OCI-LY1 (cell line): ENCODE data around the gene SPINK7.

Experiments
- CTCF ChIP-seq: fragments of 200-600 bp; sonication (generic), shearing (Covaris generic); IDR thresholded peaks from 2 replicates; pipeline ENCODE4 v1.5.1; 2017; ENCODE audit warnings: mild to moderate bottlenecking, antibody characterized with exemption, low read length, moderate library complexity, mixed read lengths
- EZH2 ChIP-seq: fragments of 200-600 bp; sonication (generic), shearing (Covaris generic); IDR thresholded peaks from 2 replicates; pipeline ENCODE4 v1.8.0; 2017; ENCODE audit warnings: borderline replicate concordance, mixed run types, mild to moderate bottlenecking, antibody characterized with exemption, low read length, moderate library complexity, mixed read lengths

DNA sequence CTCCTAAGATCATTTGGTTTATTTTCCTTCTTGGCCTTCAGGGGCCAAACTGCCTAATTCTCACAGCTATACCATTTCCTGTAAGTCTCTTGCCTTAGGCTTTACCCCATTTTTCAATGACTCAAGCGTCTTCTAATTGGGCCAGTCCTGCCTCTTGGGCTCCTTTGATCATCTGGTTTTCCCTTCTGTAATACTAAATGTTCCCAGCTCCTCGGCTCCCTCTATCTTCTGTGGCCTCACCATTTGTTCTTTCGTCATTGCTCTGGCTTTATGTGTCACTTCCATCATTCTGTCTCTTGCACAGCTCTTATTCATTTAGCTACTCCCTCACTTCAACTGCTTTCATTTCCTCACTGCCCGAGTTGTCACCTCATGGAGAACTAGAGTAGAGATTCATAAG is 14.5 kb upstream of the SPINK7 start:
- TF ChIP-seq EZH2 (no peak), CTCF (no peak)
